Parathyroid adenoma (tissue), 2 donors: ENCODE data around the gene RASAL1.
A peak's percentile ranks its signal among the peaks of the same experiment; 100 is the strongest.

Experiments
- H2AFZ ChIP-seq: fragments of 300-600 bp; sonication (generic); one replicate; pipeline ENCODE4 v1.7.0; 2017; ENCODE audit warnings: antibody characterized with exemption, mild to moderate bottlenecking
- H3K27ac ChIP-seq: fragments of 300-600 bp; sonication (generic); one replicate; pipeline ENCODE4 v1.7.0; 2017
- H3K27me3 ChIP-seq: fragments of 300-600 bp; sonication (generic); one replicate; pipeline ENCODE4 v1.7.0; 2017; ENCODE audit warnings: low read length; ENCODE audit not compliant: control insufficient read depth, insufficient read depth
- H3K36me3 ChIP-seq: fragments of 300-600 bp; sonication (generic); one replicate; pipeline ENCODE4 v1.7.0; 2017; ENCODE audit warnings: low read length; ENCODE audit not compliant: control insufficient read depth, insufficient read depth
- H3K4me1 ChIP-seq: fragments of 300-600 bp; sonication (generic); one replicate; pipeline ENCODE4 v1.7.0; 2017; ENCODE audit warnings: control low read depth
- H3K4me2 ChIP-seq: fragments of 300-600 bp; sonication (generic); one replicate; pipeline ENCODE4 v1.7.0; 2017; ENCODE audit warnings: low read length
- H3K4me3 ChIP-seq: fragments of 300-600 bp; sonication (generic); one replicate; pipeline ENCODE4 v1.7.0; 2017; ENCODE audit warnings: low read depth, low read length
- H3K79me2 ChIP-seq: fragments of 300-600 bp; sonication (generic); one replicate; pipeline ENCODE4 v1.7.0; 2017; ENCODE audit warnings: control low read depth
- H3K9ac ChIP-seq: fragments of 300-600 bp; sonication (generic); one replicate; pipeline ENCODE4 v1.7.0; 2017; ENCODE audit warnings: mild to moderate bottlenecking
- H3K9me3 ChIP-seq: fragments of 300-600 bp; sonication (generic); one replicate; pipeline ENCODE4 v1.7.0; 2017; ENCODE audit warnings: low read length; ENCODE audit not compliant: control insufficient read depth
- TF ChIP-seq, protein P1 (sequence below): fragments of 300-600 bp; sonication (generic); IDR thresholded peaks from one replicate; pipeline ENCODE4 v1.7.0; 2017; ENCODE audit warnings: antibody characterized with exemption, mild to moderate bottlenecking
- donor health status: primary hyperparathyroidism.

Gene RASAL1

DNA sequence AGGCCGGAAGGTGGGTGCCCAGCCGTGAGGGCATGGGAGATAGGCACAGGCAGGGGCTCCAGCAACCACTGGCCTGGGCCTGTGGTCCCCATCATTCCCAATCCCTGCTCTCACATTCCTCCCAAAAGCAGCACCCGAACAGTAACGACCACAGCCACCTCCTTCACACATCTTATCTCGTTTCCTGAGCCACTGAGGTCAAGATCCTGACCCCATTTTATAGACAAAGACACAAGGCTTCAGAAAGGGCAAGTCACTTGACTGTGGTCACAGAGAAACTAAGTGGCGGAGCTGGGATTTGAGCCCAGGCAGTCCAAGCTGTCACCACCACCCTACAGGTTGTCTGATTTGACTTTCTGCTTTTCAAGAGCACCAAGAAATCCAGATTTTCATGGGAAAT is 40.2 kb downstream of the RASAL1 start:
- H3K79me2 ChIP-seq = no peaks in the 10 kb centered on the region
- no peaks in the 10 kb centered on the region for H3K9me3 ChIP-seq
- no peaks in the 10 kb centered on the region for H3K36me3 ChIP-seq
- H3K27me3 ChIP-seq = no peaks in the 10 kb centered on the region
- no peak overlapping the region for H3K4me3 ChIP-seq
- TF ChIP-seq, protein P1, sequence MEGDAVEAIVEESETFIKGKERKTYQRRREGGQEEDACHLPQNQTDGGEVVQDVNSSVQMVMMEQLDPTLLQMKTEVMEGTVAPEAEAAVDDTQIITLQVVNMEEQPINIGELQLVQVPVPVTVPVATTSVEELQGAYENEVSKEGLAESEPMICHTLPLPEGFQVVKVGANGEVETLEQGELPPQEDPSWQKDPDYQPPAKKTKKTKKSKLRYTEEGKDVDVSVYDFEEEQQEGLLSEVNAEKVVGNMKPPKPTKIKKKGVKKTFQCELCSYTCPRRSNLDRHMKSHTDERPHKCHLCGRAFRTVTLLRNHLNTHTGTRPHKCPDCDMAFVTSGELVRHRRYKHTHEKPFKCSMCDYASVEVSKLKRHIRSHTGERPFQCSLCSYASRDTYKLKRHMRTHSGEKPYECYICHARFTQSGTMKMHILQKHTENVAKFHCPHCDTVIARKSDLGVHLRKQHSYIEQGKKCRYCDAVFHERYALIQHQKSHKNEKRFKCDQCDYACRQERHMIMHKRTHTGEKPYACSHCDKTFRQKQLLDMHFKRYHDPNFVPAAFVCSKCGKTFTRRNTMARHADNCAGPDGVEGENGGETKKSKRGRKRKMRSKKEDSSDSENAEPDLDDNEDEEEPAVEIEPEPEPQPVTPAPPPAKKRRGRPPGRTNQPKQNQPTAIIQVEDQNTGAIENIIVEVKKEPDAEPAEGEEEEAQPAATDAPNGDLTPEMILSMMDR = no peak
- H2AFZ ChIP-seq = no peak overlapping the region
- peaks cover 19% of the 10 kb centered on the region for H3K4me1 ChIP-seq
- no peak overlapping the region for H3K27ac ChIP-seq
- no peak overlapping the region for H3K4me2 ChIP-seq
- H3K9ac ChIP-seq = no peak overlapping the region

DNA sequence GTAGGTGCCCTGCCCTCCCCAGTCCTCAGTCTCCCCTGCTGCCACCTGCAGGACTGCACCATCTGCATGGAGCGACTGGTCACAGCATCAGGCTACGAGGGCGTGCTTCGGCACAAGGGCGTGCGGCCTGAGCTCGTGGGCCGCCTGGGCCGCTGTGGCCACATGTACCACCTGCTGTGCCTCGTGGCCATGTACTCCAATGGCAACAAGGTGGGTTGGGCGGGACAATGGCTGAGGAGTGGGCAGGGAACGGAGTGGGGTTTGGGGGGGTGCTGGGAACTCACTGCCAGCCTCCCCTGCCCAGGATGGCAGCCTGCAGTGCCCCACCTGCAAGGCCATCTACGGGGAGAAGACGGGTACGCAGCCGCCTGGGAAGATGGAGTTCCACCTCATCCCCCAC is 40.8 kb downstream of the RASAL1 start:
- TF ChIP-seq, protein P1 = no peak
- no peak overlapping the region for H3K4me2 ChIP-seq

DNA sequence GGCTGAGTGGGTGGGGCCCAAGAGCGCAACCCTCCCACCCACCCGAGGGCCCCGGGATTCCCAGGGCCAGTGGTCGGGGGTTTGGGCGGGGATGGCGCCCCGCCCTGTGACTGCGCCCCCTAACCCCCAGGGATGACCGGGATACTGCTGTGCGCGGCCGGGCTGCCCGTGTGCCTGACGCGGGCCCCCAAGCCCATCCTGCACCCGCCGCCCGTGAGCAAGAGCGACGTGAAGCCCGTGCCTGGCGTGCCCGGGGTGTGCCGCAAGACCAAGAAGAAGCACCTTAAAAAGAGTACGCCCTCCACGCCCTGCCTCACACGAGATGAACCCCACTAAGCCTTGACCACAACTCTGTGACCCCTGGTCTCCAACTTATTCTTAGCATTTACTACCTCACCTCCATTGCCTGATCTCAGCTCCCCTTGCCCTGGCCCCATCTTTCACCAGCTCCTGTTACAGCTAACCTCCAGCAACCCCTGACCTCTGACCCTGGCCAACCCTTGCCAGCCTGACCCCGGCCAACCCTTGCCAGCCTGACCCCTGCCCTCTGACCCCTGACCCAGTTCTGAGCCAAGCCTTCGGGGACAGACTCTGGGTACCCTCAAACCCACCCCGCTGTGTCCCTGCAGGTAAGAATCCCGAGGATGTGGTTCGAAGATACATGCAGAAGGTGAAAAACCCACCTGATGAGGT is 42.0 kb downstream of the RASAL1 start:
- no peaks in the 10 kb centered on the region for H3K27me3 ChIP-seq
- H2AFZ ChIP-seq = no peak overlapping the region
- no peaks in the 10 kb centered on the region for H3K36me3 ChIP-seq
- H3K79me2 ChIP-seq = no peaks in the 10 kb centered on the region
- peak overlapping the region; percentile 37 for H3K27ac ChIP-seq
- no peak overlapping the region for H3K4me2 ChIP-seq
- no peaks in the 10 kb centered on the region for H3K9me3 ChIP-seq
- H3K9ac ChIP-seq = no peak overlapping the region
- TF ChIP-seq, protein P1 = no peak
- peaks cover 11% of the 10 kb centered on the region for H3K4me1 ChIP-seq
- no peak overlapping the region for H3K4me3 ChIP-seq

More for the DNA sequence above, 40.8 kb downstream of the RASAL1 start:
- no peaks in the 10 kb centered on the region for H3K36me3 ChIP-seq
- no peak overlapping the region for H3K27ac ChIP-seq
- H2AFZ ChIP-seq = no peak overlapping the region
- no peaks in the 10 kb centered on the region for H3K79me2 ChIP-seq
- peaks cover 19% of the 10 kb centered on the region for H3K4me1 ChIP-seq
- no peak overlapping the region for H3K9ac ChIP-seq
- no peaks in the 10 kb centered on the region for H3K9me3 ChIP-seq
- H3K27me3 ChIP-seq = no peaks in the 10 kb centered on the region
- H3K4me3 ChIP-seq = no peak overlapping the region

DNA sequence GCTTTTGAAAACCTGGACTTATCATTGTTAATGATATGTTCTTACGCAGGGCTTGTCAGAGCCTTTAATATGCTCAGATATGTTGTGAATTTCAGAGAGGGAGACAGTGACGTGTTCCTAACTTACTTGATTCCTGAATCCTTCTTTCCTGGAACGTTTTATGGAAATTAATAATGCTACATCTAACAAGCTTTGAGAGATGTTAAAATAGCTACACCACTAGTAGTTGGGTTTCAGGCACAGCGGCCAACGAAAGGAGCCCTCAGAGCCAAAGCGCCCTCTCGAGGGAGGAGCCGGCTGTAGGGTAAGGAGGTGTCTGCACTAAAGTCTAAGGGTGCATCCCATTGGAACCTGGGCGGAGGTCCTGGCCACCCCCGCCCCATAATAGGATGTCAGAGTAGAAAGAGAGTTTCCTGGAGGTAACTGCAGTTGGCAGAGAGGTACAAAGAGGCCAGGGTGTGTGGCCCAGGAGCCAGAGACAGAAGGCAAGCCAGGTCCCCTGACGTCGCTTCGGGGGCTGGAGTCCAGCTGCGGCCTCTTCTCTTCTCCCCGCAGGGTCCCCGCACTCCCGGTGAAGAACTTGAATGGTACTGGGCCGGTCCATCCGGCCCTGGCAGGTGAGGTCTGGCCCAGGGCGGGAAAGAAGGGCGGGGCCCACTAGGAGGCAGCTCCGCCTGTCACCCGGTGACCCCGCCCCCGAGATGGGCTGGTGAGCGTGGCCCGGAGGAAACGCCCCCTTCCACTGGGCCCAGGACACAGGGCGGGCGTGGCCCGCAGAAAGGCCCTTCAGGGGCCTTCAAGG is 42.8 kb downstream of the RASAL1 start:
- Histone ChIP-seq H3K4me3 (no peak overlapping the region), H3K36me3 (no peaks in the 10 kb centered on the region), H3K9me3 (no peaks in the 10 kb centered on the region), H3K79me2 (no peaks in the 10 kb centered on the region), H3K27ac (no peak overlapping the region), H3K9ac (no peak overlapping the region), H3K4me1 (peaks cover 5% of the 10 kb centered on the region), H2AFZ (no peak overlapping the region), H3K27me3 (no peaks in the 10 kb centered on the region), H3K4me2 (no peak overlapping the region)
- TF ChIP-seq, protein P1 = no peak
